ENCODE data around the gene TRDMT1. TPM values are rescaled to one million over a fixed set of nuclear protein-coding genes. Genes with fewer than 3 reads are reported as not detected.
A peak's percentile ranks its signal among the peaks of the same experiment; 100 is the strongest.

The TRDMT1 gene
- total and polyA plus RNA-seq, 12 donors: 1.3 to 10.5 (median 4.9) TPM

DNA sequence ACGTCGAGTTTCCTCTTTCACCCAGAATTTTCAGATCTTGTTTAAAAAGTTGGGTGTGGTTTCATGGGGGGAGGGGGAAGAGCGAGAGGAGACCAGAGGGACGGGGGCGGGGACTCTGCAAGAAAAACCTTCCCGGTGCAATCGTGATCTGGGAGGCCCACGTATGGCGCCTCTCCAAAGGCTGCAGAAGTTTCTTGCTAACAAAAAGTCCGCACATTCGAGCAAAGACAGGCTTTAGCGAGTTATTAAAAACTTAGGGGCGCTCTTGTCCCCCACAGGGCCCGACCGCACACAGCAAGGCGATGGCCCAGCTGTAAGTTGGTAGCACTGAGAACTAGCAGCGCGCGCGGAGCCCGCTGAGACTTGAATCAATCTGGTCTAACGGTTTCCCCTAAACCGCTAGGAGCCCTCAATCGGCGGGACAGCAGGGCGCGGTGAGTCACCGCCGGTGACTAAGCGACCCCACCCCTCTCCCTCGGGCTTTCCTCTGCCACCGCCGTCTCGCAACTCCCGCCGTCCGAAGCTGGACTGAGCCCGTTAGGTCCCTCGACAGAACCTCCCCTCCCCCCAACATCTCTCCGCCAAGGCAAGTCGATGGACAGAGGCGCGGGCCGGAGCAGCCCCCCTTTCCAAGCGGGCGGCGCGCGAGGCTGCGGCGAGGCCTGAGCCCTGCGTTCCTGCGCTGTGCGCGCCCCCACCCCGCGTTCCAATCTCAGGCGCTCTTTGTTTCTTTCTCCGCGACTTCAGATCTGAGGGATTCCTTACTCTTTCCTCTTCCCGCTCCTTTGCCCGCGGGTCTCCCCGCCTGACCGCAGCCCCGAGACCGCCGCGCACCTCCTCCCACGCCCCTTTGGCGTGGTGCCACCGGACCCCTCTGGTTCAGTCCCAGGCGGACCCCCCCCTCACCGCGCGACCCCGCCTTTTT lies 26.9 kb upstream of the TRDMT1 start, which contains the start of gene VIM:
Gene VIM (plus strand): TSS at position 151 of the 925 bp plus-strand sequence. CDS start 1,182 bp downstream, outside the sequence.
- intact Hi-C loops (cut with DNase I): no loop called here
- DNase-seq: peak; percentile 83 to 95 (median 93)
- Histone ChIP-seq H3K36me3 (replicated peaks in 1 of 2) (peaks cover 0 to 19% of the 10 kb centered on the region in 2 donors), H3K4me1 (replicated peaks in 1 of 2) (peaks cover 7 to 31% of the 10 kb centered on the region in 2 donors), H3K27me3 (no peaks in the 10 kb centered on the region), H3K9me3 (replicated peaks in 1 of 3) (no peaks in the 10 kb centered on the region), H3K27ac (peak within 1 kb of the TSS; percentile 8 to 97 (median 92)), H3K4me3 (peak within 1 kb of the TSS in 3 of 4 donors; percentile 6 to 85 (median 78))
- 0 to 1% (median 0%) methylated on average over 40 to 77 of the region's 77 CpGs for WGBS, 4 donors
- TF ChIP-seq, protein P1, sequence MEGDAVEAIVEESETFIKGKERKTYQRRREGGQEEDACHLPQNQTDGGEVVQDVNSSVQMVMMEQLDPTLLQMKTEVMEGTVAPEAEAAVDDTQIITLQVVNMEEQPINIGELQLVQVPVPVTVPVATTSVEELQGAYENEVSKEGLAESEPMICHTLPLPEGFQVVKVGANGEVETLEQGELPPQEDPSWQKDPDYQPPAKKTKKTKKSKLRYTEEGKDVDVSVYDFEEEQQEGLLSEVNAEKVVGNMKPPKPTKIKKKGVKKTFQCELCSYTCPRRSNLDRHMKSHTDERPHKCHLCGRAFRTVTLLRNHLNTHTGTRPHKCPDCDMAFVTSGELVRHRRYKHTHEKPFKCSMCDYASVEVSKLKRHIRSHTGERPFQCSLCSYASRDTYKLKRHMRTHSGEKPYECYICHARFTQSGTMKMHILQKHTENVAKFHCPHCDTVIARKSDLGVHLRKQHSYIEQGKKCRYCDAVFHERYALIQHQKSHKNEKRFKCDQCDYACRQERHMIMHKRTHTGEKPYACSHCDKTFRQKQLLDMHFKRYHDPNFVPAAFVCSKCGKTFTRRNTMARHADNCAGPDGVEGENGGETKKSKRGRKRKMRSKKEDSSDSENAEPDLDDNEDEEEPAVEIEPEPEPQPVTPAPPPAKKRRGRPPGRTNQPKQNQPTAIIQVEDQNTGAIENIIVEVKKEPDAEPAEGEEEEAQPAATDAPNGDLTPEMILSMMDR (IDR thresholded peaks at IDR 0.05): peak in 2 of 6 experiments; percentile 9 to 33
- peak in 1 of 2 donors; percentile 83 for TF ChIP-seq POLR2A (IDR thresholded peaks at IDR 0.05)

DNA sequence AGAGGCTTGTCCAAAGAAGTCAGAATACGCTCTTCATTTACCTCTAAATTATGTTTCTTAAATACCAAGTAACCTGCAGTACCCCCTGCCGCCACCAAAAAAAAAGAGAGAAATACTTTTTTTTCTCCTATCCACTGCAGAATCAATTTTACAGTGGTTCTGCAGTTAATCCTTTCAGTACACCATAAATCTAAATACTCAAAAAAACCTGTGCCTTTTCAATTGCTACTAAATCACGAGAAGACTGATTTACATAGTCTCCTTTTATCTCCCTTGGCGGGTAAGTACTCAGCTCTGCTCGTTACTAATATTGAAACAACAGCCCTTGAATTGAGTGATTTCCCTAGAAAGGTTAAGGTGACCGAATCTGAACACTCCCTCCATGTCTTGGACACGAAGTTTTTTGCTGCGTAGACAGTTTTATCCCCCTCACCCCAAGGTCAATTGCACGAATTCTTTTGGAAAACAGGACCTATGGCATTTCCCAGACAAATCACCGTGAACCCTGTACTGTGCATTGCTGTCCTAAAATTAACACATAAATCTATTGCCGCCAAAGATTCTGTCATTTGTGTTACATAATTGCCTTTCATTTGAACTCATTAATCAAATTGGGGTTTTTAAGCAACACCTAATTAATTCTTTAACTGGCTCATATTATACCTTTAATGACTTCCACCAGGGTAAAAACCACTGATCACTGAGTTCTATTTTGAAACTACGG lies 26.1 kb upstream of the TRDMT1 start:
- no peaks in the 10 kb centered on the region for H3K9me3 ChIP-seq (replicated peaks in 1 of 3)
- TF ChIP-seq, protein P1 (IDR thresholded peaks at IDR 0.05): peak; percentile 43 to 65 (median 54)
- no peak for TF ChIP-seq POLR2A (IDR thresholded peaks at IDR 0.05)
- H3K27me3 ChIP-seq: no peaks in the 10 kb centered on the region
- no peak for DNase-seq
- peaks cover 7 to 28% of the 10 kb centered on the region in 2 donors for H3K4me1 ChIP-seq (replicated peaks in 1 of 2)
- WGBS, 4 donors: 8 to 14% (median 9%) methylated on average over 12 of the region's 12 CpGs
- H3K4me3 ChIP-seq: peak overlapping the region in 2 of 4 donors; percentile 78 to 85
- intact Hi-C loops (cut with DNase I): no loop called here
- peaks cover 0 to 11% of the 10 kb centered on the region in 2 donors for H3K36me3 ChIP-seq (replicated peaks in 1 of 2)
- peak overlapping the region; percentile 8 to 97 (median 92) for H3K27ac ChIP-seq

DNA sequence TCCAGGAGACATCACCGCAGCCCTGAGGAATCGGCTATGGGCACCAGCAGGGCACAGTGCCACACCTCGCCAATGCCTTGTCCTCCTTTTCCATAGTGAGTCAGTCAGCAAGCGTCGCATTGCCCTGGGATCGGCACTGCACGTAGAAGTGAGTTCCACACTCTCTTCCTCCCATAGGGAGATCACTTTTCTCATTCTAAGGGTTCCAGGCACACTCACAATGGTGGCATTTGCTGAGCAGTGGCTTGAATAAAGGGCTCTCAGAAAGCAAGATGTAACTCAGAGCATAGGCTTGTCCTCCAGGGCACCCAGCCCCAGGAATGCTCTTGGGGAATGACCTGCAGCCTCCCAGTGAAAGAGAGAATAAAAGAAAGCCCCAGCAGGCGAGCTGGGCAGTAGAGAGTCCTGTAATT lies 25.4 kb upstream of the TRDMT1 start:
- peak in 2 of 7 donors; percentile 33 to 43 for DNase-seq
- H3K4me1 ChIP-seq (replicated peaks in 1 of 2): peaks cover 7 to 21% of the 10 kb centered on the region in 2 donors
- H3K27me3 ChIP-seq: no peaks in the 10 kb centered on the region
- peak overlapping the region in 3 of 5 donors; percentile 92 to 97 (median 92) for H3K27ac ChIP-seq
- no peaks in the 10 kb centered on the region for H3K9me3 ChIP-seq (replicated peaks in 1 of 3)
- intact Hi-C loops (cut with DNase I): no loop called here
- TF ChIP-seq POLR2A (IDR thresholded peaks at IDR 0.05): no peak
- TF ChIP-seq, protein P1 (IDR thresholded peaks at IDR 0.05): no peak
- H3K4me3 ChIP-seq: peak overlapping the region in 1 of 4 donors; percentile 85
- WGBS, 4 donors: 72 to 80% (median 73%) methylated on average over 8 of the region's 8 CpGs
- peaks cover 0 to 5% of the 10 kb centered on the region in 2 donors for H3K36me3 ChIP-seq (replicated peaks in 1 of 2)

DNA sequence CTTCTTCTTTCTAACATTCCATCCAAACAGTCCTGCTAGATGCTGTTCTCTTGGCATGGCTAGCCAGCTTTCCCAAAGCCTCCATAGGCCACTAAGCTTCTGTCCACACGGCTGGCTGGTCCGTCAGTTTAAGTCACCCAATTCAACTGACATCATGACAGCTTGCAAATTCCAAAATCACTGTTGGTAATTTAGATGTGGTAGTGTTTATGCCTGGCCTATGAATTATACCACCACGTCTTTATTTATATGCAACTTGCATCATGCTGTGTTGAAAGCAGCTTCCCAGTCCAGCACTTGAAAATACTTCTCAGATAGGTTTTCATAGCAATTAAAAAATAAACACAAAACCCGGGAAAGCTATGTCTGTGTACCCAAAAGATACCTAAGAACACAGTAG lies 24.3 kb upstream of the TRDMT1 start:
- TF ChIP-seq, protein P1 (IDR thresholded peaks at IDR 0.05): no peak
- no peak for TF ChIP-seq POLR2A (IDR thresholded peaks at IDR 0.05)
- no peaks in the 10 kb centered on the region for H3K27me3 ChIP-seq
- H3K9me3 ChIP-seq (replicated peaks in 1 of 3): no peaks in the 10 kb centered on the region
- 86 to 95% (median 89%) methylated on average over 4 of the region's 4 CpGs for WGBS, 4 donors
- intact Hi-C loops (cut with DNase I): no loop called here
- H3K4me1 ChIP-seq (replicated peaks in 1 of 2): peaks cover 7 to 10% of the 10 kb centered on the region in 2 donors
- H3K27ac ChIP-seq: no peak overlapping the region
- H3K4me3 ChIP-seq: no peak overlapping the region
- H3K36me3 ChIP-seq (replicated peaks in 1 of 2): no peaks in the 10 kb centered on the region
- DNase-seq: no peak

All from adrenal gland (tissue), 12 donors.